ENCODE results near the gene TRDN.

- TF ChIP-seq, protein P1, sequence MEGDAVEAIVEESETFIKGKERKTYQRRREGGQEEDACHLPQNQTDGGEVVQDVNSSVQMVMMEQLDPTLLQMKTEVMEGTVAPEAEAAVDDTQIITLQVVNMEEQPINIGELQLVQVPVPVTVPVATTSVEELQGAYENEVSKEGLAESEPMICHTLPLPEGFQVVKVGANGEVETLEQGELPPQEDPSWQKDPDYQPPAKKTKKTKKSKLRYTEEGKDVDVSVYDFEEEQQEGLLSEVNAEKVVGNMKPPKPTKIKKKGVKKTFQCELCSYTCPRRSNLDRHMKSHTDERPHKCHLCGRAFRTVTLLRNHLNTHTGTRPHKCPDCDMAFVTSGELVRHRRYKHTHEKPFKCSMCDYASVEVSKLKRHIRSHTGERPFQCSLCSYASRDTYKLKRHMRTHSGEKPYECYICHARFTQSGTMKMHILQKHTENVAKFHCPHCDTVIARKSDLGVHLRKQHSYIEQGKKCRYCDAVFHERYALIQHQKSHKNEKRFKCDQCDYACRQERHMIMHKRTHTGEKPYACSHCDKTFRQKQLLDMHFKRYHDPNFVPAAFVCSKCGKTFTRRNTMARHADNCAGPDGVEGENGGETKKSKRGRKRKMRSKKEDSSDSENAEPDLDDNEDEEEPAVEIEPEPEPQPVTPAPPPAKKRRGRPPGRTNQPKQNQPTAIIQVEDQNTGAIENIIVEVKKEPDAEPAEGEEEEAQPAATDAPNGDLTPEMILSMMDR (IDR thresholded peaks at IDR 0.05; ENCODE audit: poor library complexity), result no peak
- TF ChIP-seq EZH2 (IDR thresholded peaks at IDR 0.05; ENCODE audit: borderline replicate concordance) (no peak), EZH2phosphoT487 (IDR thresholded peaks at IDR 0.05; ENCODE audit: low read depth, severe bottlenecking, unreplicated experiment) (no peak)
These were observed 467.6 kb downstream of the TRDN start for GRCh38 chr6:123168892-123169773.
